Measurements from ENCODE around the gene CEP70.

- TF ChIP-seq GABPA (IDR thresholded peaks at IDR 0.05 in 1 of 2, conservative IDR thresholded peaks at IDR 0.05 in 1 of 2) (no peak), YY1 (IDR thresholded peaks at IDR 0.05) (no peak), CTCF (IDR thresholded peaks at IDR 0.05; ENCODE audit: low read depth, low read length, missing input control) (no peak), HNF4G (IDR thresholded peaks at IDR 0.05) (no peak), SP1 (IDR thresholded peaks at IDR 0.05) (no peak), TAF1 (conservative IDR thresholded peaks at IDR 0.05) (no peak), ATF3 (IDR thresholded peaks at IDR 0.05) (no peak)
These were observed 48.8 kb upstream of the CEP70 start for GRCh38 chr3:138642927-138643253.

All from liver (tissue), 3 donors.